Effector CD8-positive, alpha-beta T cell (primary cell): ENCODE measurements around the gene CELF2.
"Not testable (repeated sequence)": the region's sequence is repeated elsewhere in the genome, so short reads cannot be mapped to it uniquely, and the experiment has no call there.

ENCODE experiments used
- DNase-seq: peaks from one replicate; lab custom pipeline; 2025; lab: John Stamatoyannopoulos, UW

The CELF2 gene

DNA sequence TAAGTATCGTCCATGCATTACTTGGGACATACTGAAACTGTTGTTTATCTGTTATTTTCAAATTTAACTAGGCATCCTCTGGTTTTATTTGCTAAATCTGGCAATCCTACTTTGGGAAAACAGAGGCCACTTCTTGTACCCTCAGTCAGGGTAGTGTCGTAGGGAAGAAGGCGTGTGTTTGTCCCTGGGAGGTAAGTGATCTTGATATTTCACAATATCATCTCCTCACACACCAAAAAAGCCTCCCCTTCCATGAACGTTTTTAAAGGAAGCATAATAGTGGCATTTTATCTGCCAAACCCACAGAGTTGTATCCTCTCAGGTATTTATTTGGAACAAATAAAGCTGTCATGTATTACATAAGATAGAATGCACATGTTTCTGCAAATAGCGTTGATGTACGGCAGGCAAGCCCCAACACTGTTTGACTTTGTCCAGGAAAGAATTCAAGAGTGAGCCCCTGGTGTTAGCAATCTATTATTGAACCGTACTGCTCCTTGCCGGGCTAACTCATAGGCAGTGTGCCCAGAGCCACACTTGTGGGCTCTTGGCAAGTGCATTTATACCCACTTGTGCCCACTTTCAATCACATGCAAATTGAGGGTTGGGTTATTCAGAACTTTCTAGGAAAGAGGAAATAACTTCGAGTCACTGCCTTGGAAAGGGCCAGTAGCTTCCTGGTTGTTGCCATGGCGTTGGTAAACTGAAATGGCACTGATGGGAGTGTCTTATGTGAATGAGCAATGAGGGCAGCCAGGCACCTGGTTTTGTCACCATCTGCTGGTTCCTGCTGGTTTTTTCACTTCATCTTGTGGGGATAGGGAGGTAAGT is 327.8 kb downstream of the CELF2 start:
- no peak for DNase-seq

DNA sequence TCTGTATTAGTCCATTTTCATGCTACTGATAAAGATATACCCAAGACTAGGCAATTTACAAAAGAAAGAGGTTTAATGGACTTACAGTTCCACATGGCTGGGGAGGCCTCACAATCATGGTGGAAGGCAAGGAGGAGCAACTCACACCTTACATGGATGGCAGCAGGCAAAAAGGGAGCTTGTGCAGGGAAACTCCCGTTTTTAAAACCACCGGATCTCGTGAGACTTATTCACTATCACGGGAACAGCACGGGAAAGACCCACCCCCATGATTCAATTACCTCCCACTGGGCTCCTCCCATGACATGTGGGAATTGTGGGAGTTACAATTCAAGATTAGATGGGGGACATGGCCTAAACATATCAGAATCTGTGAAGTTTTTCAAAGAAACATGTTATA is 329.9 kb downstream of the CELF2 start:
- DNase-seq, result not testable (repeated sequence)

DNA sequence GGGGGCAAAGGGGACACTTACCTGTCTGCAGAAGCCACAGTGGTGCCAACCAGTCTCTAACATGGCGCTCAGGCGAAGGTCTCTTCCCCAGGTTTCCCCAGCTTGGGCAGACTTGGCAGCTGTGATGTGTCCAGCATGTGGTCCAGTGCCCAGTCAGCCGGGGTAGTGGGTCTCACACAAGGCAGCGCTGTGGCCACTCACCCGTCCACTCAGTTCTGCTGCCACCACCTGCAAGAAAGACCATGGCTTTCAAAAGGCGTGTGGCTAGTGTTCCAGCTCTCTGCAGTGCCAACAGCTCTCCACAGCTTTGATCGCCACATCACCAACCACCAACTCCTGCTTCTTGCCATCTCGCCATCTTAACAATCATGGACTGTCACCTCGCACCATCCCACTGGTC is 334.1 kb downstream of the CELF2 start:
- no peak for DNase-seq

DNA sequence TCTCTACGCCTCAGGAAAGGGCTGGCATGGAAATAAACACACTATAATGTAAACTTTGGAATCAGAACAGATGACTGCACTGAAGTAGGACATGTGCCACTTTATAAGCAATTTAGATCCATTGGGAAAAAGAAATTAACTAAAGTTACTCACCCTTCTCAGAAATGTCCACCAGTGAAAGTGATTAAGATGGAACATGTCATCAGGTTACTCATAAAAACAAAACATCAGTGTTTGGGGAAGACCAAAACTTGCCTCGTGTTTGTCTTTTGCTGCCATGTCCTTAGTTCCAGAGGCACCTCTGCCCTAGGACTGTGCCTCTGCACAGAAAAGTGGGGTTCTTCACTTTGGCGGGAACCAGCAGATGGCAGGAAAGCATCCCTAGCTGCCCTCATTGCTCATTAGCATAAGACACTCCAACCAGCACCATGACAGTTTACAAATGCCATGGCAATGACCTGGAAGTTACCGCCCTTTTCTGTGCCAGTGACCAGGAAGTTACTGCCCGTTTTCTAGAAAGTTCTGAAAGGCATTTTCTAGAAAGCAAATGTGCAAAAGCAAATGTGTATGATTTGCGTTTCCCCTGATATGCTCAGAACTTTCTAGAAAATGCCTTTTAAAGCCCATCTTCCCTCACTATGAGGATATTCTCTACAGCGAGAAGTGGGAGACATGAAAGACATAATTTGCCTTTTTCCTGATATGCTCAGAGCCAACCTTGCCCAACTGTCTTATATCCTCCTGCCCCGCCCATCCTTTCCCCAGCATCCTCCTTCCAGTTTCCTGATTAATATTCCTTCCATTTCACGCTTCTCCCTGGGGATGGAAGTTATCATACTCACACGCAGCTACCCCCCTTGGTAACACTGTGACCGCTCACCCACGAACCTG is 335.6 kb downstream of the CELF2 start:
- no peak for DNase-seq

DNA sequence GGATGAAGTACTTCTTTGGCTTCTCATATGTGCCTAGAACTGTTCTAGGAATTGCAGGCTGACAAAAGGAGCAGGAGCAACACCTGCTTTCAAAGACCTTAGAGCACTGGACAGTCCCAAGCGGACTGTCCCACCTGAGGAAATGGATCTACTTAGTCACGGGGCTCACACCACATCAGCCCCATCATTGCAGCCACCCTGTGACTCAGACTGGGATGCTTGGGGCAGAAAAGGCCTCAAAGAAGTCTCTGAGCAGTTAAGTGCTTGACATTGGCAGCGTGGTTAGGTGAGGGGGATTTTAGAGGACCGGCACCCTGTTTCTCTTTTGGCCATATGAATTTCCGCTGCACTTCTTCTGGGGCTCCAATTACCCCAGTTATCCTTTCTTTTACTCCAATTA is 337.2 kb downstream of the CELF2 start:
- DNase-seq, result no peak

DNA sequence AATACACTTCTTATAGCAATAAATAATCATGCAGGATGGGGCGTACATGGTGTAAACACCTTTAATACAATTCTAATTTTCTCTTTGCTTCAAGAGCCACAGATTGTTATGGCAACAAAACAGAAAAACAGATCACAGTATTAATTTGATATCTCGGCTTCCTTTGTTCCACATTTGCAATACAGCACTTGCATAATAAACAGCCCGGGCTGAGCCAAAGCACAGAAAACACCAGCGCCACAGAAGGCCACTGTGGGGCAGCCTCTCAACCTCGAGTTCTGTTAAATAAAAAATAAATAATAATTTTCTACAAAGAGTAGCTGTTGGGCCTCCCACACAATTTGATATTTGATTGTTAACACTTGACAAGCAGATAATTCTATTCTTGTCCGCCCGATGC is 337.9 kb downstream of the CELF2 start:
- DNase-seq, result no peak

DNA sequence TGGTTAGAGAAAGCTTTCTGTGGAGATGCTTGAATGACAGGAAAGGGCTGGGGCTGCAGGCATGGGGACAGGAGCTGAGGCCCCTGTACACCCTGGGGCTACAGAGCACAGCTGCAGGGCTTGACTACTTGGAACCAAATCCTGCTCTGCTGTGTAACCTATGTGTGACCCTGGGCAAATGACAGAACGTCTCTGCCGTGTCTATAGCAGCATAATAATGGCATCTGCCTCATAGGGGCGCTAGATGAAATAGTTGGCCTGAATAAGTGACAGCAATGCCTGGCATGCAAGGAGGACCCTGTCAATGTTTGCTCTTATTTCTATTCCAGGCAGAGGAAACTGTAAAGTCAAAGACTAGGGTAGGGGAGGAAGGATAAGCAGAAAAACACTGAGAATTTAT is 339.8 kb downstream of the CELF2 start:
- DNase-seq, result no peak

DNA sequence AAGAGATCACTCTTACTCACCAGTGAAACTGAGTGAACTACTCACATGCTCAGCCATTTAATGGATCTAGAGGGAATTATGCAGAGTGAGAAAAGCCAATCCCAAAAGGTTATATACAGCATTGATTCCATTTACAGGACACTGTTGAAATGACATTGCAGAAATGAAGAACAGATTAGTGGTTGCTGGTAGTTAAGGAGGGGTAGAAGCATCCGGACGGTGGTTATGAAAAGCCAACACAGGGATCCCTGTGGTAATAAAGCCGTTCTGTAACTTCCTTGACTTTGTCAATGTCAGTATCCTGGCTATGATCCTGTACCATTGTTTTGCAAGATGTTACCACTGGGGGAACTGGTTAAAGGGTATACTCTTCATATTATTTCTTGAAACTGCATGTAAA is 340.3 kb downstream of the CELF2 start:
- no peak for DNase-seq

DNA sequence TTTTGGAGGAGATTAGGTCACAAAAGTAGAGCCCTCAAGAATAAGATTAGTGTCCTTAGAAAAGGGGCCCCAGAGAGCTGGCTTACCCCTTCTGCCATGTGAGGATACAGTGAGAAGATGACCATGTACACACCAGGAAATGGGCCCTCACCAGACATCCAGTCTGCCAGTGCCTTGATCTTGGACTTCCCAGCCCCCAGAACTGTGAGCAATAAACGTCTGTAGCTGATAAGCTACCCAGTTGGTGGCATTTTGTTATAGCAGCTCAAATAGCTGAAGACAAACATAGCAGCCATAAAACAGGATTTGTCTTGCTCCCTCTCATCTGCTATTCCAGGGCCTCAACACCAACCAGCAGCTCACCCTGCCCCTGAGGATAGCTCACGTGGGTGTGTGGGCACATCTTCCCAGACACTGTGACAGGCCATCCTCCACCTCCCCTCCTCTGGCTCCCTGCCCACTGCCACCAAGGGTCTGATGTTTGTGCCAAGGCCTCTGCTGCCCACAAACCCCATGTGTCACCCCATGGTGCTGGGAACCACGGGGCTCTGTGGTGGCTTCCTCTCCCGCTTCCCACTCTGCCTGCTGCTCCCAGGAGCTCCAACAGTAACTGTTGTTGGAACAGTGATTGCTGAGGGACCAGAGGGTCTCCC is 341.4 kb downstream of the CELF2 start:
- DNase-seq, result no peak

DNA sequence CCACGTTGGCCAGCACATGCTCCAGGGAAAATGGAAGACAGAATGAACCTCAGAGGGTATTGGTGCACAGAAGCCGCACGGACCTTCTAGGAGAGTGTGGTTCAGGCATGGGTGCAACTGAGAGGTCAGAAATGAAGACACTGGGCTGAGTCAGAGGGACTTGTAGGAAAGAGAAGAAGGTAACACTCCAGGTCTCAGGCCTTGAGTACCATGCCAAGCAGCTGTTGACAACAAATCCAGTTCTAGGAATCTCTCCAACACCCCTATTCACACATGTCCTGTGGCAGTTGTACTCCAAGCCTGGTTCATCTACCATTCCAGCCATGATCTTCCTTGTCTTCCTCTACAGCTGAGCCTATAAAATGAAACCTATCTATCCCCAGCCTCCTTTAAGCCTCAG is 342.2 kb downstream of the CELF2 start:
- DNase-seq, result no peak

DNA sequence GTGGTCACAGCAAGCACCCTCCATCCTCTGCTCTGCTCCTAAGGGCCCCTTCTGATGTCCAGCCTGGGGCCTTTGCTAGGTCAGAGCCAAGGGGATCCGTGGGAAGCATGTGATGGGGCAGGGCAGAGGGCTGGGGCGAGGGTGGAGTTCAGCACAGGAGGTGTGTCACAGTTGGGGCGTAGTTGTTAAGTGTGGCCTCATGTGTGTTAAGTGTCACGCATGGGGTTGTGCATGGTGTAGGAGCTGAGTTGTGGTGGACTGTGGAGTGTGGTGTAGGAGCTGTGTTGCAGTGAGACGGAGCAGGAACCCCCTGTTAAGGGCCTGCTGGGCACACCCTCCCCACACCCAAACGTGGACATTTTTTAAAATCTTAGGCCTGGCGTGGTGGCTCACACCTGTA is 345.8 kb downstream of the CELF2 start:
- no peak for DNase-seq

DNA sequence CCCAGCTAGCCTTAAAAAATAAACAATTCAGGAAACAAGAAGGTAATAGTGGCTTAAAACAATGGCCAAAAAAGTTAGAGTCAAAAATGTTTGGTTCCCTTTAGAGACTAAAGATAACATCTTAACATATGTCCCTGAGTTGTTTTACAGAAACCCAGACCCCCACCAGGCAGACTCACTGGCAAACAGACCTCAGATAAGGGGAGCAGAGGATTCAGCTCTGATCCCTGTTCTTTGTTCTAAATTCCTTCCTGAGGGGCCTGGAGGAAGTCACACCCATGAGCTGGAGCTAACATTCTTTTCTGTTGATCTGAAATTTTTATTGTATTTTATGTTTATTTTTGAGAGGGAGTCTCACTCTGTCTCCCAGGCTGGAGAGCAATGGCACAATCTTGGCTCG is 346.6 kb downstream of the CELF2 start:
- DNase-seq, result no peak

DNA sequence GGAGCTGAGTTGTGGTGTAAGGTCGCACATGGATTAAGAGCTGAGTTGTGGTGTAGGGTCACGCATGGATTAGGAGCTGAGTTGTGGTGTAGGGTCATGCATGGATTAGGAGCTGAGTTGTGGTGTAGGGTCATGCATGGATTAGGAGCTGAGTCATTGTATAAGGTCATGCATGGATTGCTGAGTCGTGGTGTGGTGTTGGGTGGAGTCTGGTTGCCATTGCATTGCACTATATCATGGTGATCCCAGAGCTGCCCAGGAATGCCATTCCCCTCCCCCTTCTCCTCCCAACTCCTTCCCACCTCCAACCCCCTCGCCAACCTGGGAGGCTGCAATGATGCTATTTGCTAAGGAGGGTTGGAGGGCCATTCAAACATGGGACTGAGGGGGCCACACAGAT is 349.2 kb downstream of the CELF2 start:
- DNase-seq, result not testable (repeated sequence)

DNA sequence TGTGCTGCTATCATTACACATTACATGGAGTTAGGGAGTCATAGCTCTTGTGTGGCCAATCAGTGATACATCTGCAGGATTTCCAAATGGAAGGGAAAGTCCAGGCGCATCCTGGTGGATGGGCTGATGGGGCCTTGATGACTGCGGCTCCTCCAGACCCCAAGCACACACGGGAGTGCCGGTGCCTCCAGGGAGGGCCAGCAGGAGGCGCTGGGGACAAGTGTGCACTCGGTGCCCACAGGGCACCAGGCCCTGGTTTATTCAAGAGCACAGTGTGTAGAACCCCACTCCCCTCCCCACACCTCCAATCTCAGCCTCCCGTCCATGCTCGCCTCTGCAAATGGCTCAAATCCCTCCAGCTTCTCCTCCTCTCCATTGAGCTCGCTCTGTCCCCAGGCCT is 349.8 kb downstream of the CELF2 start:
- no peak for DNase-seq

DNA sequence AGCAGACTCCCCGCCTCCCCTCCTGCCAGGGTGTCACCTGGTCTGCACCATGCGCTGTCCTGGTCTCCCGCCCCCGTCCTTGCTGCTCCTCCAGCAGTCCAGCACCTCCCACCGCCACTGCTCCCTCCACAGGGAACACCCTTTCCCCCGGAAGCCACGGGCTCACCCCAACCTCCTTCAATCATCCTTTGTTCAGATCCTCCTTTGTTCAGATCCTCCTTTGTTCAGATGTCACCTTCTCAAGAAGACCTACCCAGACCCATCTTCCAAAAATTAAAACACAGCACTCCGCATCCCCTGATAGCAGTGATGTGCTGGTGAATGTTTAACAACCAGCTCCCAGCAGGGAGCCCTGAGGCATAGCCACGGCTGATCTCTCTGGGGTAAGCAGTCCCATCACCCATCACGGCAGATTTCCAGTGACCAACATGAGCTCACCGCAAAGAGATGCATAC is 356.1 kb downstream of the CELF2 start:
- no peak for DNase-seq

DNA sequence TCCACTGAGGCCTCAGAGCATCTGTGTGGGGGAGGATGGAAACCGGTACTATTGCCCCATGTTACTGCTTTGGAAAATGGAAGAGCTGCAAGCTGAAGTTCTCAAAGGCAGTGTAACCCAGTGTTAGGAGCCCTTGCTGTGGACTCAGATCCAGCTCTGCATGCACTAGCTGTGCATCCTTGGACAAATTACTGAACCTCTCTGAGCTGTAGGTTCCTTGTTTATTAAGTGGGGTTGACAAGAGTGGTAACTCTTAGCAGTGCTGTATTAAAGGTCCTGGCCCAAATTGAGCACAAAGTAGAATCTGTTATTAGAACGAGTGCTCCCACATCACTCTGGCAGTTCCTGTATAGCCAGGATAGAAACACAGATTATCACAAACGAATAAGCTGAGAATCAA is 359.6 kb downstream of the CELF2 start:
- no peak for DNase-seq

DNA sequence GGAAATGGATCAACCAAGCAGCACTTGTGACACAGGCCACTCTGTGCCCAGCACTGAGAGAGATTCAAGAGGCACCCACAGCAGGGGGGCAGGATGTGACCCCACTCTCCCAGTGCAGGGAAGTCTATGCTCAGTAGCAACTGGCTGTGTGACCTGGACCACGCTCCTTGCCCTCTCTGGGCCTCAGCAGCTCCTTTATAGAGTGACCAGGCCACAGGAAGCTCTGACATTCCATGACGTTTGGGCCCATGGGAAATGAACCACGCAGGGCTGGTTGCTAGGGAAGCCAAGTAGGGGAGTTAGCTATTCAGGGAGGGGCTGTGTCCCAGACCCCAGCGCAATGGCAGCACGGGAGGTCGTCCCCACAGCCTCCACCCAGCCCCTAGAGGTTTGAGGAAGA is 361.2 kb downstream of the CELF2 start:
- no peak for DNase-seq

DNA sequence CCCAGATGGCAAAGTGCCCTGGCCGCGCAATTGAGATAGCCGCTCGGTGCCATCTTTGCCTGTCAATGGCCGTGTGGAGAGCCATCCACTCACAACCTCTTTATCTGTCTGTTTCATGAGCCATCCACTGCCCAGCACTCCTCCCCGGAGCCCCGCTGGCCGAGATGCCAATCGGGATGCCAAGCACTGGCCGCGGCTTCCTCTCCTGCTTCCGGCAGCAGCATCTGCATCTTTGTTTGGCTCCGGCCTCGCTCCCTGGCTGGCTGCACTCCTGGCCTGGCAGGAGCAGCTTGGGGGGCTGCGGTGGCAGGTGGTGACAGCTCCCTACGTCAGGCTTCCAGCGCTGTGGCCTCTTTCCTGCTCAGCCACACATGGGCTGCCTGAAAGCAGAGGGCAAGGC is 362.1 kb downstream of the CELF2 start:
- no peak for DNase-seq

DNA sequence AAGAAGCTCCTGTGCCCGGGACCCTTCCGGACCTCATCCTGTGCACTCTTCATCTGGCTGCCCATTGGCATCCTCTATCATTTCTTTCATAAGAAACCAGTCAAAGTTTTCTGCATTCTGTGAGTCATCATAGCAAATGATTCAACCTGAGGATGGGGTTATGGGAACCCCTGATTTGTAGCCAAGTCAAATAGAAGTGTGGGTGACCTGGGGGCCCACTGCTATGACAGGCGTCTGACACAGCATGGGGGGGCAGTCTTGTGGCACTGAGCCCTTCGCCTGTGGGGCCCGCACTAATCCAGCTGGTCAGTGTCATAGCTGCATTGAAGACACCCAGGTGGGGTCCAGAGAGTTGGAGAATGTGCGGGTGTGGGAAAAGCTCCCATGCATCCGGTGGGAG is 363.4 kb downstream of the CELF2 start:
- no peak for DNase-seq

DNA sequence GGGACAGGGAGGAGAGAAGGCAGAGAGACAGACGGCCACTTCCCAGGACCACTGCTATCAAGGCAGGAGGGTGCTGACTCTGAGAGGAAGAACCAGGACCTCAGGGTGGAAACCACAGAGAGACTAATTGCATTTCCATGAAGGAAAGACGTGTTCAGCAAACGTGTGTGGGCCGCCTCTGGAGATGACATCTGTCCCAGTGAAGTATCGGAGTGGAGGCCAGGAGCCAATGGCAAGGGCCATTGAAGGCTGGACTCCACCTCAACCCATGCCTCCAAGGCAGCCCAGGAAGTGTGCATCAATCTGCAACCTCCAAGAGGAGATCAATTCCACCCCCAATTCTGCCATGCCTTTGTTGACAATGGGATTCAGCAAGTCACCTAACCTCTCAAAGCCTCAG is 363.8 kb downstream of the CELF2 start:
- DNase-seq, result no peak

DNA sequence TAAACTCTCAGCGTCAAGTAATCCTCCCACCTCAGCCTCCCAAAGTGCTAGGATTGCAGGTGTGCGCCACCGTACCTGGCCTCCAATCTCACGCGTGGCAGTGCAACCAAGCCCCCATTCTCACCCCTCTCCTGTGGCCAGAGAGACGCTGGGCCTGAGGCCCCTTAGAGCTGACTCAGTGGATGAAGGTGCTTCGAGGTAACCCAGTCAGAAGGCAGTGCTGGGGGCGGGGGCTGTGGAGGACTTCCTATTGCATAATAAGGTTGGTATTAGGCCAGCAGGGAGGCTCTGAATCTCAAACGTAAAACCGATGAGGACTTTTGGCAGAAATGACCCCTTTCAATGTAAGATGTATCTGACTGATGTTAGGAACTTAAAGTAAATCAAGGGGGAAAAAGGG is 364.5 kb downstream of the CELF2 start:
- no peak for DNase-seq

DNA sequence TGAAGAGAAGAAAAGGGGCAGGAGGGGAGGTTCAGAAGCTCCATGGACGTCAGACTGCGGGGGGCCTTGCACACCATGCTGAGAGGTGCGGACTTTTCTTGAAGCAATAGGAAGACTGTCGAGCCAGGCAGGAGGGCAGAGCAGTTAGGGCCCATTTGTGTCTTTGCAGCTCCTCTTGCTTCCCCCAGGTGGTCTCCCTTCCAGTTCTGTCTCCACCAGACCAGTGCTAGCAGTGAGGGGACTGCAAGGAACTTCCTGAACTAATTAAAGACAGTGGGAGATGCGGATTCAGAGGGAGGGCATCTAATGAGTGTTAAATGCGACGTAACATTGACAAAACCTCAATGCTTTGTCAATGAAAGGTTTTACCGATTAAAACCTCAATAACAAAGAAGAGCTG is 368.4 kb downstream of the CELF2 start:
- DNase-seq, result no peak
